Vagina (tissue), 2 donors: ENCODE results near the gene HOXD12.

Source experiments
- CTCF ChIP-seq, 3 experiments: fragments of 450-650 bp in 2 of 3; fragments of 200-600 bp in 1 of 3; sonication (generic) in 1 of 3; IDR thresholded peaks; one replicate each; pipeline ENCODE4 v1.5.1; 2017 to 2019; ENCODE audit warnings: antibody characterized with exemption in 3 of 3, mild to moderate bottlenecking in 2 of 3, moderate library complexity in 2 of 3
- POLR2A ChIP-seq, 2 donors: fragments of 450-650 bp; IDR thresholded peaks; one replicate each; pipeline ENCODE4 v1.6.1; 2017; ENCODE audit warnings: antibody characterized with exemption in 2 of 2, mild to moderate bottlenecking in 2 of 2, moderate library complexity in 2 of 2

GRCh38 chr2:176147800-176148496 lies 48.4 kb downstream of the HOXD12 start:
- TF ChIP-seq CTCF (IDR thresholded peaks at IDR 0.05) (no peak), POLR2A (IDR thresholded peaks at IDR 0.05) (no peak)
